Urinary bladder (tissue), 4 donors: Measurements from ENCODE around the gene PTPRO. TPM values are rescaled to one million over a fixed set of nuclear protein-coding genes. Genes with fewer than 3 reads are reported as not detected.

ENCODE experiments used
- DNase-seq: peaks from one replicate; pipeline ENCODE4 v3.0.0-alpha.2; 2015; ENCODE audit errors: extremely low spot score
- H3K27ac ChIP-seq: one replicate; pipeline ENCODE4 v1.5.1; 2013; ENCODE audit warnings: low read depth, mild to moderate bottlenecking, moderate library complexity
- H3K36me3 ChIP-seq: one replicate; pipeline ENCODE4 v1.6.1; 2013; ENCODE audit warnings: mild to moderate bottlenecking, moderate library complexity; ENCODE audit not compliant: insufficient read depth
- H3K4me1 ChIP-seq: one replicate; pipeline ENCODE4 v1.6.1; 2013; ENCODE audit warnings: mild to moderate bottlenecking, moderate library complexity; ENCODE audit not compliant: insufficient read depth
- H3K4me3 ChIP-seq: one replicate; pipeline ENCODE4 v1.5.1; 2013; ENCODE audit warnings: low read depth, low read length
- WGBS: extraction: QIAGEN DNeasy Blood & Tissue Kit; methylation state at CpG from one replicate; pipeline ENCODE4 v1.1.7; 2013; 5-methylcytosine and 5-hydroxymethylcytosine counted together
- polyA plus RNA-seq: library from polyadenylated mRNA; stranded (reverse); fragments of 200-250 nt; gene quantifications from one replicate; pipeline ENCODE4 v1.2.3, GENCODE V29; 2013
- total RNA-seq: library from RNA; depleted of rRNA; stranded (reverse); fragments of >200 nt; gene quantifications from one replicate; pipeline ENCODE4 v1.2.3, GENCODE V29; 2014
- donor health status: healthy with polysubstance abuse.
- donor health status: healthy.

The PTPRO gene
- total and polyA plus RNA-seq, 2 donors: 0.91 to 4.8 TPM

DNA sequence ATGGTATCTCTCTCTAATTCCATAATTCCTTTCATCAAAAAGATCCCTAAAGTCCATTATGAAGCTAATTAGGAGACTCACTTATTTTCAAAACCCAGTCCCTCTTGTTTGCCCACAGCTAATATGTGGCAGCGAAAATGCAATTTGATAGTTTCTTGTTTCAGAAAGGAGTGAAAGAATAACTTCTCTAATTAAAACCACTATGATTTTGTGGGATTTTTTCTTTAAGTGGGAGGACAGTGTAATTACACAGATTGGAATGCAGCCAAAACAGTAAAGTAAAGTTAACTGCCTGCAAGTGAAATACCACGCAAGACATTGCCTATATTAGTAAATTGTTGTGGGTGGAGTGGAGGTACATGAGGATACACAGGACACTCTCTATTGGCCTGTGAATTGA lies 50.0 kb downstream of the PTPRO start:
- Histone ChIP-seq H3K4me1 (no peaks in the 10 kb centered on the region), H3K36me3 (no peaks in the 10 kb centered on the region), H3K4me3 (no peak overlapping the region), H3K27ac (no peak overlapping the region)
- 71% methylated on average over 2 of the region's 2 CpGs for WGBS
- DNase-seq: no peak

- no peak for DNase-seq
- WGBS: 14% methylated on average over 1 of the region's 1 CpG
- Histone ChIP-seq H3K27ac (no peak overlapping the region), H3K36me3 (no peaks in the 10 kb centered on the region), H3K4me3 (no peak overlapping the region), H3K4me1 (no peaks in the 10 kb centered on the region)
These were observed 65.5 kb downstream of the PTPRO start for GRCh38 chr12:15387772-15388171.

GRCh38 chr12:15389561-15389960 lies 67.3 kb downstream of the PTPRO start:
- Histone ChIP-seq H3K36me3 (no peaks in the 10 kb centered on the region), H3K4me3 (no peak overlapping the region), H3K4me1 (no peaks in the 10 kb centered on the region), H3K27ac (no peak overlapping the region)
- WGBS: 66% methylated on average over 1 of the region's 1 CpG
- DNase-seq: no peak

DNA sequence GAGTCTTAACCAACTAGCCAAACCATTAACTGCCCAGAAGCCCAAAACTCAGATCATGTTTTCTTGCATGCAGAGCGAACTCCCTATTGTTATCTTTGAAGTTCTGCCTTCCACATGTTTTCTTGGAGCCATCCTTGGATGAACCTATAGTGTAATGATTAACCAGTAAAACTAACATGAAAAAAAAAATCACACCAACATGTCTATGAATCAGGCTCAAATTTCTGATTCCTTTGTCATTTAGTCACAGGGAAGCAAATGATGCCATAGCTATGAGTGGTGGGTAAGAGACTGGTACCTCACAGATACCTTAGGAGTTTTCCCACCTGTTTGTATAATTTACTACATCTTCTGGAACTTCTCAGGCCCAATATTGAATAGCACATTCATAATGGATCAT lies 70.7 kb downstream of the PTPRO start:
- Histone ChIP-seq H3K36me3 (no peaks in the 10 kb centered on the region), H3K4me3 (no peak overlapping the region), H3K4me1 (no peaks in the 10 kb centered on the region), H3K27ac (no peak overlapping the region)
- DNase-seq: no peak
- 80% methylated on average over 1 of the region's 1 CpG for WGBS

- Histone ChIP-seq H3K36me3 (no peaks in the 10 kb centered on the region), H3K4me1 (no peaks in the 10 kb centered on the region), H3K4me3 (no peak overlapping the region), H3K27ac (no peak overlapping the region)
- no peak for DNase-seq
These were observed 71.7 kb downstream of the PTPRO start for GRCh38 chr12:15393995-15394394.

DNA sequence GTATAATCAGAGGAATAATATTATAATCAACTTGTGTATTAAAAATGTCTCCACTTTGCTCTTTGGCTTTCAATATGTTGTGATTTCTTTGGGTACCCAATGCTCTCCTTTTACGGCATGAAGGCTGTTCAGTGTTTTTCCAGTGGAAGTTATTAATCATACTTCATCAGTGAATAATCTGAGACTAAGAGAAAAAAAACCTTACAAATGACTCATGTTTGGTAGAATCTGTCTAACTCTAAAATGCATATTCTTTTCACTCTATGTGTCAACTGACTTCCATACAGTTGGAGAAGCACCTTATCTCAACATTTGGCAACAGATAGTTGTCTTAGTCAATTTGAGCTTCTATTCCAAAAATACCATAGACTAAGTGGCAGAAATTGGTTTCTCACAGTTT lies 82.2 kb downstream of the PTPRO start:
- H3K27ac ChIP-seq: no peak overlapping the region
- 0% methylated on average over 1 of the region's 1 CpG for WGBS

DNA sequence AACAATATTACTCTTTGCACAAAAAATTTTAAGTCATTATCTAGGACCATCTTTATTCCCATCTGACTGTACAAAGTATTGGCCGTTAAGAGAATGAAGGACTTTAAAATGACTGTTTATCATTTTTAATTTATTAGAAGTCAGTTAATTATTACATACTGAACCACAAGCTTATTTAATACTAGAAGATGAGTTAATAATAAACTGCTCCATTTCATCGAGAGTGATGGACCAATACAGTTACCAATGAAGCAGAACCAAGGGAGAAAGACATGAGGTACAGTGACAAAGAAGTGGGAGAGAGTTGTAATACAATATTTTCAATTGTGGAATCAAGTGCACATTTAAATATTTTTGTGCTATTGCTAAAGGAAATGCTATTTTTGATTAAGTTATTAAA lies 83.3 kb downstream of the PTPRO start:
- Histone ChIP-seq H3K4me3 (no peak overlapping the region), H3K4me1 (no peaks in the 10 kb centered on the region), H3K27ac (no peak overlapping the region), H3K36me3 (no peaks in the 10 kb centered on the region)
- 83% methylated on average over 2 of the region's 2 CpGs for WGBS
- DNase-seq: no peak

More for the DNA sequence above, 82.2 kb downstream of the PTPRO start:
- no peaks in the 10 kb centered on the region for H3K36me3 ChIP-seq
- DNase-seq: no peak
- H3K4me3 ChIP-seq: no peak overlapping the region
- H3K4me1 ChIP-seq: no peaks in the 10 kb centered on the region

GRCh38 chr12:15407025-15407424 lies 84.7 kb downstream of the PTPRO start:
- Histone ChIP-seq H3K4me3 (no peak overlapping the region), H3K27ac (no peak overlapping the region), H3K4me1 (no peaks in the 10 kb centered on the region), H3K36me3 (no peaks in the 10 kb centered on the region)
- 68% methylated on average over 2 of the region's 2 CpGs for WGBS
- DNase-seq: no peak

DNA sequence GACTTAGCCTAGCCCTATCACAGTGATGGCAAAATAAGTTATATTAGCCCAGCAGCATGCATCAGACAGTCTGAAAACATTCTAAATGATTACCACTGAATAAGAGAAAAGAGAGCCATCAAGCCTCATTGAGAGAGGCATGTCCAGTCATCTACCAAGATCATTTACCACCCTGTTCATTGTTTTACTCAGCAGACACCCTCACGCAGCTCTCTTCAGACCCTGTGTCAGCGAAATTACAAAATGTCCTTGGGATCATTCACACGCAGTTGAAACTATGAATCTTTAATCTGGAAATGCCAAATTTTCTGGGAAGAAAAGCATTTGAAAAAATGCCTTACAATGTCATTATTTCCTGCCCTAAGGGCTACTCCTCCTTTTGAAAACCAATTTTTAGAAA lies 89.5 kb downstream of the PTPRO start:
- 73% methylated on average over 3 of the region's 3 CpGs for WGBS
- Histone ChIP-seq H3K4me3 (no peak overlapping the region), H3K27ac (no peak overlapping the region), H3K4me1 (no peaks in the 10 kb centered on the region), H3K36me3 (no peaks in the 10 kb centered on the region)
- DNase-seq: no peak

DNA sequence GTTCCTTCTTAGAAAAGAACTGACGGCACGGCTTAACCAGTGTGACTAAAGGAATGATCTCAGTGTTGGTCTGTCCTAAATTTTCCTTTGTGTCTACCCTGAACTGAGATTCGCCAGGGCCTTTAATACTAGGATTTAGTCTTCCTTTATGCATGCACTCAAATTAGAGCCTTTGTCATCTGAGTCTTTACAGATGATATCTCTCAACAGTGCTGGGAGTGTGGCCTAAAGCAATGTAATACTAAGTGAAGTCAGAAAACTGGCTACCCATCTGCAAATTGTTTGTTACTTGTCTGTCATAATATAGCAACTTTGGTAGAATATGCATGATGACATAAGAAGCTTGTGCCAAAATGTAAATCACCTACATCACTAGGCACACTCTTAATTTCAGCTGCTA lies 95.4 kb downstream of the PTPRO start:
- Histone ChIP-seq H3K36me3 (no peaks in the 10 kb centered on the region), H3K27ac (no peak overlapping the region), H3K4me3 (no peak overlapping the region), H3K4me1 (no peaks in the 10 kb centered on the region)
- 79% methylated on average over 3 of the region's 3 CpGs for WGBS
- no peak for DNase-seq

GRCh38 chr12:15423629-15424028 lies 101.3 kb downstream of the PTPRO start:
- no peak overlapping the region for H3K27ac ChIP-seq
- no peaks in the 10 kb centered on the region for H3K36me3 ChIP-seq
- WGBS: 63% methylated on average over 2 of the region's 2 CpGs

DNA sequence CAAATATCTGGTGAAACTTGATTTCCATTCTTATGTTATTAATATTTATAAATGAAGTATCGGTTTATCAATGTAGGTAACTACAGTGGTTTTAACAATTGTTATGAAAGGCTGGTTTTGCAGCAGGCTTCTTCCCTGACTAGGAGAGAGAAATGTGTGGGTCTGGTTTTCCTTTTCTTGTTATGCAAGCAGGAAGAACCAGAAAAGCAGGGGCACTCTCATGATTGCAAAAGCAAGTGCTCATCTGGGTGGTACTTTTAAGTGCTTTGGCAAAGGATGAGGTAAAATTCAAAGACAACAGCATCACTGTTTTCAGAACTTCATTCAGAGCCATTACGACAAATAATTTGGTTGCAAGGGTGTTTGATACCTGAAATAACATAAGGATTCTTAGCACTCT lies 105.6 kb downstream of the PTPRO start:
- H3K36me3 ChIP-seq: no peaks in the 10 kb centered on the region
- WGBS: 86% methylated on average over 2 of the region's 2 CpGs
- no peak for DNase-seq

More at GRCh38 chr12:15423629-15424028, 101.3 kb downstream of the PTPRO start:
- no peak for DNase-seq
- H3K4me1 ChIP-seq: no peaks in the 10 kb centered on the region
- H3K4me3 ChIP-seq: no peak overlapping the region

DNA sequence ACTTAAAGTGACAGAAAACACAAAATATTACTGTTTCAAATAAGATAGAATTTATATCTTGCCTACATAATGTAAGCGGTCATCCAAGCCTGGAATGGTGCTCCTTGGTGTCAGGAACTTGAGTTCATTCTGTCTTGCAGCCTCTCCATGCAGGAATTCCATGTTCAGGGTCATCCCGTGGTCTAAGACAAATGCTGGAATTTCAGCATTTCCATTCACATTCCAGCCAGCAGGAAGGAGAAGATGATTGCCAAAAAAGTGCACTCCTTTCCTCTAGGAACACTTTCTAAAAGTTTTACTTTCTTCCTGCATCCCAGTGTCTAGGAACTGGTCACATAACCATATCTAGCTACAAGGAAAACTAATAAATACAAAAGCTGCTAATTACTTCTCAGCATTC lies 106.3 kb downstream of the PTPRO start:
- DNase-seq: no peak
- no peaks in the 10 kb centered on the region for H3K4me1 ChIP-seq
- H3K4me3 ChIP-seq: no peak overlapping the region
- WGBS: 50% methylated on average over 2 of the region's 2 CpGs
- H3K36me3 ChIP-seq: no peaks in the 10 kb centered on the region
- no peak overlapping the region for H3K27ac ChIP-seq

More for the DNA sequence above, 105.6 kb downstream of the PTPRO start:
- H3K4me1 ChIP-seq: no peaks in the 10 kb centered on the region
- H3K27ac ChIP-seq: no peak overlapping the region
- no peak overlapping the region for H3K4me3 ChIP-seq

GRCh38 chr12:15429262-15429661 lies 107.0 kb downstream of the PTPRO start:
- Histone ChIP-seq H3K27ac (no peak overlapping the region), H3K36me3 (no peaks in the 10 kb centered on the region), H3K4me3 (no peak overlapping the region), H3K4me1 (no peaks in the 10 kb centered on the region)
- DNase-seq: no peak
- WGBS: 93% methylated on average over 1 of the region's 1 CpG

- DNase-seq: no peak
- Histone ChIP-seq H3K4me1 (no peaks in the 10 kb centered on the region), H3K27ac (no peak overlapping the region), H3K4me3 (no peak overlapping the region), H3K36me3 (no peaks in the 10 kb centered on the region)
- 96% methylated on average over 2 of the region's 2 CpGs for WGBS
These were observed 113.3 kb downstream of the PTPRO start for GRCh38 chr12:15435597-15435996.
